AML-193 (cell line): Measurements from ENCODE around the gene PARL.

ENCODE experiments used
- DNase-seq, 2 experiments: peaks; one replicate each; lab custom pipeline; 2025; lab: John Stamatoyannopoulos, UW

PARL gene

GRCh38 chr3:183904833-183905780 lies 20.4 kb upstream of the PARL start:
- no peak for DNase-seq

GRCh38 chr3:183898028-183898431 lies 13.3 kb upstream of the PARL start:
- DNase-seq = no peak

- DNase-seq = no peak
Measured at GRCh38 chr3:183897606-183898005, 12.9 kb upstream of the PARL start.

GRCh38 chr3:183896610-183897009 lies 11.9 kb upstream of the PARL start:
- DNase-seq = peak; percentile 14 to 17

- DNase-seq = no peak
Measured at GRCh38 chr3:183896184-183896583, 11.5 kb upstream of the PARL start.

GRCh38 chr3:183895774-183896173 lies 11.1 kb upstream of the PARL start:
- no peak for DNase-seq

- DNase-seq = peak; percentile 72 to 74
Measured at GRCh38 chr3:183895296-183895695, 10.6 kb upstream of the PARL start.

- DNase-seq = no peak
Measured at GRCh38 chr3:183892610-183893214, 8.0 kb upstream of the PARL start.

- DNase-seq = no peak
Measured at GRCh38 chr3:183885766-183886165, 1.1 kb upstream of the PARL start.

- peak in 1 of 2 experiments; percentile 42 for DNase-seq
Measured at GRCh38 chr3:183884097-183884426, 618 bp downstream of the PARL start.

GRCh38 chr3:183883291-183884096 lies 1.2 kb downstream of the PARL start:
- no peak for DNase-seq

- DNase-seq = peak; percentile 65 to 77
Measured at GRCh38 chr3:183880121-183880520, 4.6 kb downstream of the PARL start.

GRCh38 chr3:183879243-183879642 lies 5.4 kb downstream of the PARL start:
- DNase-seq = peak in 1 of 2 experiments; percentile 9

- DNase-seq = peak; percentile 99 to 100
Measured at GRCh38 chr3:183878071-183878470, 6.6 kb downstream of the PARL start.

GRCh38 chr3:183877227-183877626 lies 7.5 kb downstream of the PARL start:
- DNase-seq = peak; percentile 23 to 24

- DNase-seq = peak; percentile 42 to 52
Measured at GRCh38 chr3:183875411-183875810, 9.3 kb downstream of the PARL start.

GRCh38 chr3:183873914-183874313 lies 10.8 kb downstream of the PARL start:
- no peak for DNase-seq

GRCh38 chr3:183871541-183871940 lies 13.1 kb downstream of the PARL start:
- DNase-seq = no peak

GRCh38 chr3:183870563-183870962 lies 14.1 kb downstream of the PARL start:
- no peak for DNase-seq

- DNase-seq = peak; percentile 93 to 94
Measured at GRCh38 chr3:183868796-183869195, 15.9 kb downstream of the PARL start.

- DNase-seq = no peak
Measured at GRCh38 chr3:183862610-183863009, 22.1 kb downstream of the PARL start.

- DNase-seq = no peak
Measured at GRCh38 chr3:183857863-183858262, 26.8 kb downstream of the PARL start.
